Spleen (tissue), 11 donors: Measurements from ENCODE around the gene RARRES2. TPM values are rescaled to one million over a fixed set of nuclear protein-coding genes. Genes with fewer than 3 reads are reported as not detected.

Experiments used
- DNase-seq: peaks from one replicate; pipeline ENCODE4 v3.0.0-alpha.2; 2020
- H3K27ac ChIP-seq, 8 donors: fragments of 200-600 bp; sonication (generic) in 7 of 8; 1 replicate in 4 of 8; 2 replicates in 4 of 8; pipeline versions ENCODE4 v1.5.0 to v1.8.0; 2016 to 2021; ENCODE audit warnings: inconsistent platforms in 4 of 8, mild to moderate bottlenecking in 4 of 8, moderate library complexity in 1 of 8
- H3K27me3 ChIP-seq, 7 donors: fragments of 200-600 bp; sonication (generic) in 6 of 7; replicated peaks in 1 of 7; 1 replicate in 4 of 7; 2 replicates in 3 of 7; pipeline versions ENCODE4 v1.5.0 to v1.8.0; 2016 to 2021; ENCODE audit warnings: inconsistent platforms in 3 of 7, mild to moderate bottlenecking in 1 of 7
- H3K36me3 ChIP-seq, 6 donors: fragments of 200-600 bp; sonication (generic) in 5 of 6; 1 replicate in 4 of 6; 2 replicates in 2 of 6; pipeline versions ENCODE4 v1.5.0 to v1.8.0; 2016 to 2021; ENCODE audit warnings: inconsistent platforms in 2 of 6
- H3K4me1 ChIP-seq, 6 donors: fragments of 200-600 bp; sonication (generic) in 5 of 6; 1 replicate in 3 of 6; 2 replicates in 3 of 6; pipeline versions ENCODE4 v1.5.0 to v1.8.0; 2016 to 2021; ENCODE audit warnings: inconsistent platforms in 3 of 6
- H3K4me3 ChIP-seq, 8 donors: fragments of 200-600 bp; sonication (generic) in 7 of 8; 1 replicate in 4 of 8; 2 replicates in 4 of 8; pipeline versions ENCODE4 v1.5.0 to v1.8.0; 2016 to 2021; ENCODE audit warnings: inconsistent platforms in 4 of 8, mild to moderate bottlenecking in 4 of 8, moderate library complexity in 2 of 8
- H3K9me3 ChIP-seq, 8 donors: fragments of 200-600 bp; sonication (generic) in 7 of 8; 1 replicate in 4 of 8; 2 replicates in 4 of 8; pipeline versions ENCODE4 v1.5.0 to v1.8.0; 2016 to 2021; ENCODE audit warnings: inconsistent platforms in 4 of 8
- CTCF ChIP-seq, 11 experiments: fragments of 200-600 bp in 7 of 11; fragments of 450-650 bp in 4 of 11; sonication (generic) in 4 of 11; IDR thresholded peaks in 8 of 11; conservative IDR thresholded peaks in 3 of 11; 1 replicate in 7 of 11; 2 replicates in 4 of 11; pipeline versions ENCODE4 v1.4.0 to v1.8.0; 2016 to 2021; ENCODE audit warnings: antibody characterized with exemption in 11 of 11, inconsistent platforms in 4 of 11, mild to moderate bottlenecking in 1 of 11
- POLR2A ChIP-seq, 3 donors: fragments of 450-650 bp; IDR thresholded peaks; one replicate each; pipeline ENCODE4 v1.5.1; 2017; ENCODE audit warnings: antibody characterized with exemption in 3 of 3, mild to moderate bottlenecking in 1 of 3
- POLR2AphosphoS5 ChIP-seq, 3 donors: sonication (generic); formaldehyde crosslinking; IDR thresholded peaks; one replicate each; pipeline ENCODE4 v1.5.1; 2017; ENCODE audit warnings: antibody characterized with exemption in 3 of 3
- WGBS, 5 donors: extraction: QIAGEN DNeasy Blood & Tissue Kit in 3 of 5; methylation state at CpG; one replicate each; pipeline versions ENCODE4 v1.1.5 to v1.1.7; 2013 to 2018; 5-methylcytosine and 5-hydroxymethylcytosine counted together
- intact Hi-C: fragments of 100-400 bp; cut with DNase I; formaldehyde crosslinking; loops from one replicate; pipeline ENCODE4 v1.15.0; 2023; ENCODE audit warnings: low total_unique reads
- polyA plus RNA-seq, 3 donors: library from polyadenylated mRNA; stranded (reverse); fragments of 200-250 nt; gene quantifications; one replicate each; pipeline ENCODE4 v1.2.1, GENCODE V29; 2013
- total RNA-seq, 7 donors: library from RNA; depleted of rRNA in 3 of 7; stranded (reverse); fragments of >200 nt in 3 of 7; fragmentation: NEBNext Ultra II Directional in 4 of 7; extraction: Animal tissue kit (Norgen Biotek cat#: 25700) in 4 of 7; gene quantifications; one replicate each; pipeline versions ENCODE4 v1.1.0 to v1.2.1, GENCODE V29; 2016 to 2021
- donor health status: healthy with polysubstance abuse.
- donor health status: DM: no; HTN: no; CAD: no; lungs with moderate emphysema.
- donor health status: DM: no; HTN: no; CAD: no.
- donor health status: Bipolar disorder and iron deficiency.
- donor health status: healthy.
- donor health status: DM: no; HTN: no; CAD: no.
- donor health status: DM: yes; HTN: yes; CAD: no.

Gene RARRES2
- total and polyA plus RNA-seq, 10 donors = 39.7 to 292 (median 105) TPM

DNA sequence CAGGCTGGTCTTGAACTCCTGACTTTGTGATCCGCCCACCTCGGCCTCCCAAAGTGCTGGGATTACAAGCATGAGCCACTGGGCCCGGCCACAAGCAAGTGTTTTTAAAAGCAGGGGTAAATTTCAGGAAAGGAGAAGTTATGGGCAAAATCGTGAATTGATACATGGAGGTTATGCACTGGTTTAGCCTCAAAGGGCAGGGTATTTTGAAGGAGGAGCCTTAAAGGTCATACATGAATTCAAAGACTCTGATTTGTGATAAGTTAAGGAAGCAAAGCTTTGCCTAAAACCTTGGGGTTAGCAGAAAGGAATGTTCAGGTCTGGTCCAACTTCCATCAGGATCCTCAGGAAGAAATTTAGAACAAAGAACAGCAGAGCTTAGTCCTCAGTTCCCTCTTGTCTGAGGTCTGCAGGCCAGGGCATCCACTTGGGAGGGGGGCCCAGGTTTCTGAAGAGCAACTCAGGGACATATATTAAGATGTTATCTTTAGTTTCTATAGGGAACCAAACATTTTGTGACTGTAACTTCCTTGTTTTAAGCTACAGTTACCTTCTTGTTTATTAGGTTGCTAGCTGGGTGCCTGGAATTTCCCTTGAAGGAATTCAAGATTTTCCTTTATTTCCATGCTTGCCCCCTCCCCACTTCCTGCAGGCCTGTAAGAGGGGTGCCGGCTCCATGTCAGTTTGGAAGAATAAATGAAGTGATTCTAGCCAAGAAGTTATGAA lies 24.4 kb upstream of the RARRES2 start:
- no peak for TF ChIP-seq POLR2A (IDR thresholded peaks at IDR 0.05)
- TF ChIP-seq CTCF (IDR thresholded peaks at IDR 0.05 in 8 of 11, conservative IDR thresholded peaks at IDR 0.05 in 3 of 11) = no peak
- no peak for TF ChIP-seq POLR2AphosphoS5 (IDR thresholded peaks at IDR 0.05)
- no peaks in the 10 kb centered on the region for H3K9me3 ChIP-seq
- no peaks in the 10 kb centered on the region for H3K27me3 ChIP-seq
- peaks cover 22 to 89% (median 62%) of the 10 kb centered on the region in 6 donors for H3K4me1 ChIP-seq
- intact Hi-C loops = no loop called here
- H3K27ac ChIP-seq = peak overlapping the region; percentile 43 to 99 (median 96)
- H3K4me3 ChIP-seq = no peak overlapping the region
- WGBS, 5 donors = 53 to 71% (median 60%) methylated on average over 5 of the region's 5 CpGs
- peaks cover 0 to 12% (median 3%) of the 10 kb centered on the region in 6 donors for H3K36me3 ChIP-seq
- DNase-seq = no peak

GRCh38 chr7:150365194-150365593 lies 23.8 kb upstream of the RARRES2 start:
- no peak overlapping the region for H3K4me3 ChIP-seq
- TF ChIP-seq CTCF (IDR thresholded peaks at IDR 0.05 in 8 of 11, conservative IDR thresholded peaks at IDR 0.05 in 3 of 11) (no peak), POLR2AphosphoS5 (IDR thresholded peaks at IDR 0.05) (no peak), POLR2A (IDR thresholded peaks at IDR 0.05) (no peak)
- peaks cover 15 to 83% (median 56%) of the 10 kb centered on the region in 6 donors for H3K4me1 ChIP-seq
- peaks cover 0 to 5% (median 0%) of the 10 kb centered on the region in 6 donors for H3K36me3 ChIP-seq
- no peaks in the 10 kb centered on the region for H3K27me3 ChIP-seq
- H3K27ac ChIP-seq = peak overlapping the region; percentile 43 to 99 (median 96)
- intact Hi-C loops = no loop called here
- no peaks in the 10 kb centered on the region for H3K9me3 ChIP-seq
- DNase-seq = no peak
- 62 to 78% (median 67%) methylated on average over 10 of the region's 10 CpGs for WGBS, 5 donors

GRCh38 chr7:150363872-150364271 lies 22.4 kb upstream of the RARRES2 start:
- TF ChIP-seq POLR2A (IDR thresholded peaks at IDR 0.05) = no peak

GRCh38 chr7:150363370-150363769 lies 21.9 kb upstream of the RARRES2 start:
- no peaks in the 10 kb centered on the region for H3K27me3 ChIP-seq
- H3K4me1 ChIP-seq = peaks cover 7 to 78% (median 47%) of the 10 kb centered on the region in 6 donors
- peak overlapping the region in 2 of 8 donors; percentile 97 for H3K27ac ChIP-seq
- H3K36me3 ChIP-seq = no peaks in the 10 kb centered on the region
- H3K9me3 ChIP-seq = no peaks in the 10 kb centered on the region
- 65 to 79% (median 70%) methylated on average over 4 of the region's 4 CpGs for WGBS, 5 donors
- no peak for DNase-seq
- no peak overlapping the region for H3K4me3 ChIP-seq
- TF ChIP-seq CTCF (IDR thresholded peaks at IDR 0.05 in 8 of 11, conservative IDR thresholded peaks at IDR 0.05 in 3 of 11) (no peak), POLR2A (IDR thresholded peaks at IDR 0.05) (no peak), POLR2AphosphoS5 (IDR thresholded peaks at IDR 0.05) (no peak)
- intact Hi-C loops = no loop called here

More at GRCh38 chr7:150363872-150364271, 22.4 kb upstream of the RARRES2 start:
- intact Hi-C loops = no loop called here
- no peaks in the 10 kb centered on the region for H3K36me3 ChIP-seq
- H3K27ac ChIP-seq = peak overlapping the region in 5 of 8 donors; percentile 25 to 97 (median 47)
- no peaks in the 10 kb centered on the region for H3K27me3 ChIP-seq
- H3K9me3 ChIP-seq = no peaks in the 10 kb centered on the region
- no peak overlapping the region for H3K4me3 ChIP-seq
- DNase-seq = no peak
- WGBS, 5 donors = 35 to 48% (median 44%) methylated on average over 5 of the region's 5 CpGs
- peaks cover 7 to 73% (median 45%) of the 10 kb centered on the region in 6 donors for H3K4me1 ChIP-seq
